PC-9 (cell line): ENCODE measurements around the gene GPC5.

Experiments
- CTCF ChIP-seq: fragments of 200-600 bp; sonication (generic); conservative IDR thresholded peaks from 2 replicates; pipeline ENCODE4 v1.6.1; 2017; ENCODE audit warnings: mixed run types, antibody characterized with exemption, mild to moderate bottlenecking, moderate library complexity
- EZH2 ChIP-seq: fragments of 200-600 bp; sonication (generic); IDR thresholded peaks from 2 replicates; pipeline ENCODE4 v1.8.0; 2017; ENCODE audit warnings: antibody characterized with exemption, low read depth

- TF ChIP-seq CTCF, result no peak
- no peak for TF ChIP-seq EZH2
Measured at GRCh38 chr13:91621161-91621560, 222.7 kb downstream of the GPC5 start.
